Measurements from ENCODE around the gene CSTB.
A peak's percentile ranks its signal among the peaks of the same experiment; 100 is the strongest.

The CSTB gene

GRCh38 chr21:43758811-43759210, 17.3 kb downstream of the CSTB start:
- ChIA-PET POLR2A (ENCODE audit: low non-redundant PET) (no interaction called here), CTCF (interaction anchor here (1.0 kb wide), 1 partner anchor 10 kb away, joined by 3 read pairs; no protein-coding TSS in a partner anchor)
- DNase-seq (ENCODE audit: low spot score) = no peak
- no peak for TF ChIP-seq CTCF (conservative IDR thresholded peaks at IDR 0.05; ENCODE audit: low read depth)
- peak overlapping the region; percentile 94 for H3K27ac ChIP-seq

GRCh38 chr21:43758111-43758641, 17.9 kb downstream of the CSTB start:
- CTCF ChIA-PET = interaction anchor here (0.6 to 0.8 kb wide), 2 partner anchors 14 to 21 kb away, joined by 4 read pairs; no protein-coding TSS in a partner anchor
- POLR2A ChIA-PET (ENCODE audit: low non-redundant PET) = no interaction called here
- DNase-seq (ENCODE audit: low spot score) = no peak
- no peak for TF ChIP-seq CTCF (conservative IDR thresholded peaks at IDR 0.05; ENCODE audit: low read depth)
- peak overlapping the region; percentile 78 for H3K27ac ChIP-seq

- no peak for TF ChIP-seq CTCF (conservative IDR thresholded peaks at IDR 0.05; ENCODE audit: low read depth)
- no peak for DNase-seq (ENCODE audit: low spot score)
- H3K27ac ChIP-seq = peak overlapping the region; percentile 78
- ChIA-PET POLR2A (ENCODE audit: low non-redundant PET) (no interaction called here), CTCF (interaction anchor here (0.8 kb wide), 1 partner anchor 14 kb away, joined by 4 read pairs; no protein-coding TSS in a partner anchor)
Measured at GRCh38 chr21:43757601-43758000, 18.5 kb downstream of the CSTB start.

- CTCF ChIA-PET = no interaction called here
- no peak for TF ChIP-seq CTCF (conservative IDR thresholded peaks at IDR 0.05; ENCODE audit: low read depth)
- peak overlapping the region; percentile 78 for H3K27ac ChIP-seq
- no peak for DNase-seq (ENCODE audit: low spot score)
- POLR2A ChIA-PET (ENCODE audit: low non-redundant PET) = no interaction called here
Measured at GRCh38 chr21:43755820-43756594, 20.1 kb downstream of the CSTB start.

- no peak for TF ChIP-seq CTCF (conservative IDR thresholded peaks at IDR 0.05; ENCODE audit: low read depth)
- CTCF ChIA-PET = no interaction called here
- DNase-seq (ENCODE audit: low spot score) = no peak
- peak overlapping the region; percentile 78 for H3K27ac ChIP-seq
- POLR2A ChIA-PET (ENCODE audit: low non-redundant PET) = no interaction called here
Measured at GRCh38 chr21:43754948-43755781, 20.9 kb downstream of the CSTB start.

- ChIA-PET CTCF (no interaction called here), POLR2A (ENCODE audit: low non-redundant PET) (no interaction called here)
- peak overlapping the region; percentile 62 for H3K27ac ChIP-seq
- no peak for TF ChIP-seq CTCF (conservative IDR thresholded peaks at IDR 0.05; ENCODE audit: low read depth)
- DNase-seq (ENCODE audit: low spot score) = no peak
Measured at GRCh38 chr21:43753439-43753799, 22.7 kb downstream of the CSTB start.
